ENCODE data around the gene RBPJ.

Gene RBPJ

GRCh38 chr4:26279446-26279845, 41.4 kb upstream of the RBPJ start:
- no peak for DNase-seq
- no peak overlapping the region for H3K23ac ChIP-seq (ENCODE audit: low read length)
- no peak overlapping the region for H2BK120ac ChIP-seq (ENCODE audit: low read depth, low read length)
- no peaks in the 10 kb centered on the region for H3K27me3 ChIP-seq (ENCODE audit: insufficient read depth, low read length, poor library complexity)
- WGBS (ENCODE audit: extremely low coverage, insufficient coverage, low lambda C conversion rate) = no CpG with 5 or more reads among the region's 13 CpGs
- no peaks in the 10 kb centered on the region for H3K4me1 ChIP-seq (ENCODE audit: control insufficient read depth, low read depth, low read length)
- no peak overlapping the region for H3K4ac ChIP-seq (ENCODE audit: low read depth, low read length)
- H2AK5ac ChIP-seq (ENCODE audit: low read length) = no peak overlapping the region
- H4K5ac ChIP-seq (ENCODE audit: low read length) = no peak overlapping the region
- no peak overlapping the region for H3K18ac ChIP-seq (ENCODE audit: low read length)
- H2BK5ac ChIP-seq (ENCODE audit: low read length) = no peak overlapping the region
- no peak overlapping the region for H3K4me3 ChIP-seq (ENCODE audit: low read length)
- H3K79me1 ChIP-seq (ENCODE audit: low read length) = no peaks in the 10 kb centered on the region
- H3K79me2 ChIP-seq (ENCODE audit: control insufficient read depth, insufficient read depth, low read length) = no peaks in the 10 kb centered on the region
- H3K9ac ChIP-seq (ENCODE audit: low read length) = no peak overlapping the region
- no peak overlapping the region for H3K27ac ChIP-seq (ENCODE audit: low read depth, low read length)
- no peak overlapping the region for H3K56ac ChIP-seq (ENCODE audit: low read length)
- no peak overlapping the region for H4K8ac ChIP-seq (ENCODE audit: low read depth, low read length)
- H3K36me3 ChIP-seq (ENCODE audit: control insufficient read depth, insufficient read depth, low read length) = no peaks in the 10 kb centered on the region
- no peak overlapping the region for H3K4me2 ChIP-seq (ENCODE audit: low read length)
- H2BK15ac ChIP-seq (replicated peaks; ENCODE audit: low read depth) = no peak overlapping the region

- Histone ChIP-seq H3K4ac (ENCODE audit: low read depth, low read length) (no peak overlapping the region), H3K9ac (ENCODE audit: low read length) (no peak overlapping the region), H2BK15ac (replicated peaks; ENCODE audit: low read depth) (no peak overlapping the region)
Measured at GRCh38 chr4:26281881-26282280, 38.9 kb upstream of the RBPJ start.

GRCh38 chr4:26284536-26284935, 36.3 kb upstream of the RBPJ start:
- Histone ChIP-seq H2BK120ac (ENCODE audit: low read depth, low read length) (no peak overlapping the region), H4K8ac (ENCODE audit: low read depth, low read length) (no peak overlapping the region), H3K4me2 (ENCODE audit: low read length) (no peak overlapping the region), H3K4ac (ENCODE audit: low read depth, low read length) (no peak overlapping the region), H3K36me3 (ENCODE audit: control insufficient read depth, insufficient read depth, low read length) (no peaks in the 10 kb centered on the region), H3K4me1 (ENCODE audit: control insufficient read depth, low read depth, low read length) (no peaks in the 10 kb centered on the region), H3K79me1 (ENCODE audit: low read length) (no peaks in the 10 kb centered on the region), H2BK15ac (replicated peaks; ENCODE audit: low read depth) (no peak overlapping the region), H2AK5ac (ENCODE audit: low read length) (no peak overlapping the region), H3K27ac (ENCODE audit: low read depth, low read length) (no peak overlapping the region), H4K5ac (ENCODE audit: low read length) (no peak overlapping the region), H3K27me3 (ENCODE audit: insufficient read depth, low read length, poor library complexity) (no peaks in the 10 kb centered on the region), H3K79me2 (ENCODE audit: control insufficient read depth, insufficient read depth, low read length) (no peaks in the 10 kb centered on the region), H3K18ac (ENCODE audit: low read length) (no peak overlapping the region), H3K56ac (ENCODE audit: low read length) (no peak overlapping the region), H3K9ac (ENCODE audit: low read length) (no peak overlapping the region), H2BK5ac (ENCODE audit: low read length) (no peak overlapping the region), H3K23ac (ENCODE audit: low read length) (no peak overlapping the region), H3K4me3 (ENCODE audit: low read length) (no peak overlapping the region)
- WGBS (ENCODE audit: extremely low coverage, insufficient coverage, low lambda C conversion rate) = no CpG with 5 or more reads among the region's 8 CpGs
- no peak for DNase-seq

More at GRCh38 chr4:26281881-26282280, 38.9 kb upstream of the RBPJ start:
- Histone ChIP-seq H3K4me2 (ENCODE audit: low read length) (no peak overlapping the region), H4K8ac (ENCODE audit: low read depth, low read length) (no peak overlapping the region), H3K36me3 (ENCODE audit: control insufficient read depth, insufficient read depth, low read length) (no peaks in the 10 kb centered on the region), H2AK5ac (ENCODE audit: low read length) (no peak overlapping the region), H3K18ac (ENCODE audit: low read length) (no peak overlapping the region), H3K56ac (ENCODE audit: low read length) (no peak overlapping the region), H4K5ac (ENCODE audit: low read length) (no peak overlapping the region), H3K79me1 (ENCODE audit: low read length) (no peaks in the 10 kb centered on the region), H3K4me3 (ENCODE audit: low read length) (no peak overlapping the region), H2BK5ac (ENCODE audit: low read length) (no peak overlapping the region), H3K23ac (ENCODE audit: low read length) (no peak overlapping the region), H3K4me1 (ENCODE audit: control insufficient read depth, low read depth, low read length) (no peaks in the 10 kb centered on the region), H3K79me2 (ENCODE audit: control insufficient read depth, insufficient read depth, low read length) (no peaks in the 10 kb centered on the region), H3K27me3 (ENCODE audit: insufficient read depth, low read length, poor library complexity) (no peaks in the 10 kb centered on the region), H2BK120ac (ENCODE audit: low read depth, low read length) (no peak overlapping the region), H3K27ac (ENCODE audit: low read depth, low read length) (no peak overlapping the region)
- no peak for DNase-seq
- WGBS (ENCODE audit: extremely low coverage, insufficient coverage, low lambda C conversion rate) = no CpG with 5 or more reads among the region's 1 CpG

- Histone ChIP-seq H3K27me3 (ENCODE audit: insufficient read depth, low read length, poor library complexity) (no peaks in the 10 kb centered on the region), H2BK15ac (replicated peaks; ENCODE audit: low read depth) (no peak overlapping the region), H3K36me3 (ENCODE audit: control insufficient read depth, insufficient read depth, low read length) (no peaks in the 10 kb centered on the region), H3K56ac (ENCODE audit: low read length) (no peak overlapping the region), H4K5ac (ENCODE audit: low read length) (no peak overlapping the region), H2BK120ac (ENCODE audit: low read depth, low read length) (no peak overlapping the region), H3K79me1 (ENCODE audit: low read length) (no peaks in the 10 kb centered on the region), H2BK5ac (ENCODE audit: low read length) (no peak overlapping the region), H2AK5ac (ENCODE audit: low read length) (no peak overlapping the region), H3K4me1 (ENCODE audit: control insufficient read depth, low read depth, low read length) (no peaks in the 10 kb centered on the region), H3K27ac (ENCODE audit: low read depth, low read length) (no peak overlapping the region), H3K4ac (ENCODE audit: low read depth, low read length) (no peak overlapping the region), H3K9ac (ENCODE audit: low read length) (no peak overlapping the region), H3K4me2 (ENCODE audit: low read length) (no peak overlapping the region), H3K79me2 (ENCODE audit: control insufficient read depth, insufficient read depth, low read length) (no peaks in the 10 kb centered on the region), H4K8ac (ENCODE audit: low read depth, low read length) (no peak overlapping the region), H3K23ac (ENCODE audit: low read length) (no peak overlapping the region), H3K18ac (ENCODE audit: low read length) (no peak overlapping the region), H3K4me3 (ENCODE audit: low read length) (no peak overlapping the region)
- no peak for DNase-seq
- WGBS (ENCODE audit: extremely low coverage, insufficient coverage, low lambda C conversion rate) = 100% methylated on average over 2 of the region's 4 CpGs
Measured at GRCh38 chr4:26285272-26285671, 35.5 kb upstream of the RBPJ start.

DNA sequence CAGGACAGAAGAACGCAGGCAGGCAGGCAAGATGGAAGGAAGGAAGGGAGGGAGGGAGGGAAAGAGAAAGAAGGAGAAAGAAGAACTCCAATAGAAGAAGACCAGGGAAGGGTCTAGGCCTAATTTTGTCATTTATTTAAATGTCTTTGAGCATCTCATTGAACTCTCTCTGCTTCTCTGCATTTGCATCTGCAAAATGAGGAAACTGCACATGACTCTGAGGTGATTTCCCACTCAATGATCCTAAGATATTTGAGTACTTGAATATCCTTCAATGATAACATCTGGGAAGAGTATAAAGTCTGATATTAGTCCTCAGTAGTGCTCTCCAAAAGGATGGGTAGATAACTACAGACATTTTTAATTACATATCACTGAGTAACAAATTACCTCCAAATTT, 33.1 kb upstream of the RBPJ start:
- no peak overlapping the region for H3K4me2 ChIP-seq (ENCODE audit: low read length)
- H3K4me1 ChIP-seq (ENCODE audit: control insufficient read depth, low read depth, low read length) = no peaks in the 10 kb centered on the region
- no peak overlapping the region for H4K5ac ChIP-seq (ENCODE audit: low read length)
- no peak overlapping the region for H2BK120ac ChIP-seq (ENCODE audit: low read depth, low read length)
- no peak overlapping the region for H2BK15ac ChIP-seq (replicated peaks; ENCODE audit: low read depth)
- no peak overlapping the region for H3K23ac ChIP-seq (ENCODE audit: low read length)
- no peak overlapping the region for H2BK5ac ChIP-seq (ENCODE audit: low read length)
- no peaks in the 10 kb centered on the region for H3K79me1 ChIP-seq (ENCODE audit: low read length)
- H3K4ac ChIP-seq (ENCODE audit: low read depth, low read length) = no peak overlapping the region
- no peaks in the 10 kb centered on the region for H3K36me3 ChIP-seq (ENCODE audit: control insufficient read depth, insufficient read depth, low read length)
- H3K9ac ChIP-seq (ENCODE audit: low read length) = no peak overlapping the region
- H3K56ac ChIP-seq (ENCODE audit: low read length) = no peak overlapping the region
- H3K27me3 ChIP-seq (ENCODE audit: insufficient read depth, low read length, poor library complexity) = no peaks in the 10 kb centered on the region
- no peak overlapping the region for H4K8ac ChIP-seq (ENCODE audit: low read depth, low read length)
- no peaks in the 10 kb centered on the region for H3K79me2 ChIP-seq (ENCODE audit: control insufficient read depth, insufficient read depth, low read length)
- no peak overlapping the region for H3K18ac ChIP-seq (ENCODE audit: low read length)
- H2AK5ac ChIP-seq (ENCODE audit: low read length) = no peak overlapping the region
- H3K4me3 ChIP-seq (ENCODE audit: low read length) = no peak overlapping the region
- no peak for DNase-seq
- no CpG with 5 or more reads among the region's 1 CpG for WGBS (ENCODE audit: extremely low coverage, insufficient coverage, low lambda C conversion rate)
- H3K27ac ChIP-seq (ENCODE audit: low read depth, low read length) = no peak overlapping the region

GRCh38 chr4:26288355-26288909, 32.4 kb upstream of the RBPJ start:
- H3K79me1 ChIP-seq (ENCODE audit: low read length) = no peaks in the 10 kb centered on the region
- H2AK5ac ChIP-seq (ENCODE audit: low read length) = no peak overlapping the region
- H4K5ac ChIP-seq (ENCODE audit: low read length) = no peak overlapping the region
- H3K9ac ChIP-seq (ENCODE audit: low read length) = no peak overlapping the region
- H3K23ac ChIP-seq (ENCODE audit: low read length) = no peak overlapping the region
- H2BK15ac ChIP-seq (replicated peaks; ENCODE audit: low read depth) = no peak overlapping the region
- no peak overlapping the region for H3K4me3 ChIP-seq (ENCODE audit: low read length)
- DNase-seq = no peak
- no peaks in the 10 kb centered on the region for H3K79me2 ChIP-seq (ENCODE audit: control insufficient read depth, insufficient read depth, low read length)
- H3K18ac ChIP-seq (ENCODE audit: low read length) = no peak overlapping the region
- H3K56ac ChIP-seq (ENCODE audit: low read length) = no peak overlapping the region
- H4K8ac ChIP-seq (ENCODE audit: low read depth, low read length) = no peak overlapping the region
- WGBS (ENCODE audit: extremely low coverage, insufficient coverage, low lambda C conversion rate) = no CpG with 5 or more reads among the region's 4 CpGs
- no peaks in the 10 kb centered on the region for H3K36me3 ChIP-seq (ENCODE audit: control insufficient read depth, insufficient read depth, low read length)
- H3K27me3 ChIP-seq (ENCODE audit: insufficient read depth, low read length, poor library complexity) = no peaks in the 10 kb centered on the region
- H3K4ac ChIP-seq (ENCODE audit: low read depth, low read length) = no peak overlapping the region
- H3K4me1 ChIP-seq (ENCODE audit: control insufficient read depth, low read depth, low read length) = no peaks in the 10 kb centered on the region
- H3K4me2 ChIP-seq (ENCODE audit: low read length) = no peak overlapping the region
- no peak overlapping the region for H2BK5ac ChIP-seq (ENCODE audit: low read length)
- no peak overlapping the region for H3K27ac ChIP-seq (ENCODE audit: low read depth, low read length)
- no peak overlapping the region for H2BK120ac ChIP-seq (ENCODE audit: low read depth, low read length)
